22Rv1 (cell line): ENCODE data around the gene UVRAG.

Experiments used
- ZFX ChIP-seq: fragments of 450-650 bp; IDR thresholded peaks from 2 replicates; pipeline ENCODE4 v1.6.1; 2017; ENCODE audit warnings: antibody characterized with exemption, borderline replicate concordance
- TF ChIP-seq, protein P1 (sequence below): fragments of 450-650 bp; IDR thresholded peaks from 2 replicates; pipeline ENCODE4 v1.5.1; 2017; ENCODE audit warnings: mild to moderate bottlenecking

DNA sequence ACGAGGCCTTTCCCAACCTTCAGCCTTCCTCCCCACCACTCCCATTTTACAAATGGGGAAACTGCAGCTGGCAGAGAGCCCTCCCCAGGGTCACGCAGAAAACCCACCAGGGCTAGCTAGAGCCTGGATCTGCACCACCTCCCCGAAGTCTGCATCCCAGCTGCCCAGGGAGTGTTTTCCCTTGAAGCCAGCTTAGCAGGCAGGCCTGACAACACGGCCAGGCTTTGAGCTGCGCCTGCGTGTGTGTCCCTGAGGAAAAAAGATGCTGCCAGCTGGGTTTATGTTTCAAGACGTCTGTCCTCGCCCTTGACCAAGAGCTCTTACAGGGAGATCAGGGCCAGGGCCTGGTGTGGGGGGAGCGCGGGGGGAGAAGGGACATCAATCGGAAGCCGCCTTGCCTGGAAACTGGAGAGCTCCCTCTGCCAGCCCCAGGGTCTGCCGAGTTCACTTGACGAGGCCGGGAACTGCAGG is 371.0 kb downstream of the UVRAG start:
- no peak for TF ChIP-seq ZFX
- TF ChIP-seq, protein P1, sequence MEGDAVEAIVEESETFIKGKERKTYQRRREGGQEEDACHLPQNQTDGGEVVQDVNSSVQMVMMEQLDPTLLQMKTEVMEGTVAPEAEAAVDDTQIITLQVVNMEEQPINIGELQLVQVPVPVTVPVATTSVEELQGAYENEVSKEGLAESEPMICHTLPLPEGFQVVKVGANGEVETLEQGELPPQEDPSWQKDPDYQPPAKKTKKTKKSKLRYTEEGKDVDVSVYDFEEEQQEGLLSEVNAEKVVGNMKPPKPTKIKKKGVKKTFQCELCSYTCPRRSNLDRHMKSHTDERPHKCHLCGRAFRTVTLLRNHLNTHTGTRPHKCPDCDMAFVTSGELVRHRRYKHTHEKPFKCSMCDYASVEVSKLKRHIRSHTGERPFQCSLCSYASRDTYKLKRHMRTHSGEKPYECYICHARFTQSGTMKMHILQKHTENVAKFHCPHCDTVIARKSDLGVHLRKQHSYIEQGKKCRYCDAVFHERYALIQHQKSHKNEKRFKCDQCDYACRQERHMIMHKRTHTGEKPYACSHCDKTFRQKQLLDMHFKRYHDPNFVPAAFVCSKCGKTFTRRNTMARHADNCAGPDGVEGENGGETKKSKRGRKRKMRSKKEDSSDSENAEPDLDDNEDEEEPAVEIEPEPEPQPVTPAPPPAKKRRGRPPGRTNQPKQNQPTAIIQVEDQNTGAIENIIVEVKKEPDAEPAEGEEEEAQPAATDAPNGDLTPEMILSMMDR: no peak
